ENCODE results near the gene VIP. TPM values are rescaled to one million over a fixed set of nuclear protein-coding genes. Genes with fewer than 3 reads are reported as not detected.

Gene VIP
- 0.32 and 0.91 TPM in 2 replicates for total RNA-seq

GRCh38 chr6:152750694-152751093 is at the start of gene VIP:
Gene VIP, plus strand, starts transcription at chr6:152750797. Its CDS starts 1,381 bp downstream, at chr6:152752178.

Other genes with a start within 250 kb of the VIP start
- gene SYNE1, start 113.4 kb upstream of the VIP start, total RNA-seq, result 52.9 and 66.4 TPM in 2 replicates
- 127 and 133 TPM in 2 replicates for gene MYCT1, start 52.9 kb upstream of the VIP start, total RNA-seq
- gene FBXO5, start 232.2 kb downstream of the VIP start, total RNA-seq, result 20.5 and 20.8 TPM in 2 replicates